Testis (tissue), 3 donors: ENCODE measurements around the gene EPS8L2. TPM values are rescaled to one million over a fixed set of nuclear protein-coding genes. Genes with fewer than 3 reads are reported as not detected.

Experiments
- DNase-seq: peaks from one replicate; pipeline ENCODE4 v3.0.0-alpha.2; 2019
- H3K27ac ChIP-seq, 2 donors: fragments of 200-600 bp; sonication (generic); one replicate each; pipeline ENCODE4 v1.5.1; 2019
- H3K27me3 ChIP-seq: fragments of 200-600 bp; sonication (generic); one replicate; pipeline ENCODE4 v1.5.1; 2019
- H3K36me3 ChIP-seq: fragments of 200-600 bp; sonication (generic); one replicate; pipeline ENCODE4 v1.5.1; 2017; ENCODE audit warnings: low read depth; ENCODE audit errors: missing control alignments
- H3K4me1 ChIP-seq: fragments of 200-600 bp; sonication (generic); one replicate; pipeline ENCODE4 v1.5.1; 2019
- H3K4me3 ChIP-seq, 2 donors: fragments of 200-600 bp; sonication (generic); one replicate each; pipeline ENCODE4 v1.5.1; 2017 to 2019
- H3K9me3 ChIP-seq: fragments of 200-600 bp; sonication (generic); one replicate; pipeline ENCODE4 v1.5.1; 2017
- CTCF ChIP-seq, 3 experiments: fragments of 450-650 bp in 2 of 3; fragments of 200-600 bp in 1 of 3; sonication (generic) in 1 of 3; IDR thresholded peaks; one replicate each; pipeline ENCODE4 v1.5.1; 2016 to 2019; ENCODE audit warnings: antibody characterized with exemption in 3 of 3, mild to moderate bottlenecking in 2 of 3, moderate library complexity in 1 of 3
- POLR2A ChIP-seq: fragments of 450-650 bp; IDR thresholded peaks from one replicate; pipeline ENCODE4 v1.6.1; 2017; ENCODE audit warnings: antibody characterized with exemption, mild to moderate bottlenecking, moderate library complexity
- WGBS, 2 donors: methylation state at CpG; one replicate each; pipeline ENCODE4 v1.1.5; 2018; 5-methylcytosine and 5-hydroxymethylcytosine counted together
- intact Hi-C: fragments of 100-400 bp; cut with DNase I; formaldehyde crosslinking; loops from one replicate; pipeline ENCODE4 v1.15.1; 2023; ENCODE audit warnings: low total_unique reads
- polyA plus RNA-seq: library from polyadenylated mRNA; stranded (reverse); fragments of 350-450 nt; fragmentation: Illumina TruSeq; extraction: RNeasy Lipid Tissue Mini Kit (QIAGEN cat#74804); gene quantifications from one replicate; pipeline ENCODE4 v1.2.3, GENCODE V29; 2014; ENCODE audit warnings: low read depth, low replicate concordance; ENCODE audit not compliant: insufficient read depth
- total RNA-seq, 2 donors: library from RNA; depleted of rRNA; stranded (reverse); fragments of >200 nt; gene quantifications; one replicate each; pipeline ENCODE4 v1.2.3, GENCODE V29; 2016

The EPS8L2 gene
- total and polyA plus RNA-seq, 3 donors from 2014 or later = 14.3 to 29.1 (median 27.3) TPM

GRCh38 chr11:774873-775592 lies 69.0 kb downstream of the EPS8L2 start:
- intact Hi-C loops = no loop called here
- H3K36me3 ChIP-seq = no peaks in the 10 kb centered on the region
- no peak for TF ChIP-seq POLR2A
- TF ChIP-seq CTCF (IDR thresholded peaks at IDR 0.05) = no peak
- no peak overlapping the region for H3K4me3 ChIP-seq
- H3K27me3 ChIP-seq = no peaks in the 10 kb centered on the region
- H3K27ac ChIP-seq = peak overlapping the region in 1 of 2 donors; percentile 24
- 61 to 87% methylated on average over 7 to 20 of the region's 20 CpGs for WGBS, 2 donors
- DNase-seq = no peak
- H3K9me3 ChIP-seq = no peaks in the 10 kb centered on the region
- peaks cover 30% of the 10 kb centered on the region for H3K4me1 ChIP-seq

GRCh38 chr11:776263-776560 lies 70.2 kb downstream of the EPS8L2 start:
- H3K27ac ChIP-seq = peak overlapping the region; percentile 14 to 82
- H3K4me3 ChIP-seq = peak overlapping the region; percentile 67 to 97
- H3K9me3 ChIP-seq = no peaks in the 10 kb centered on the region
- WGBS, 2 donors = 23% methylated on average over 10 to 11 of the region's 11 CpGs
- H3K36me3 ChIP-seq = no peaks in the 10 kb centered on the region
- peaks cover 30% of the 10 kb centered on the region for H3K4me1 ChIP-seq
- no peaks in the 10 kb centered on the region for H3K27me3 ChIP-seq
- no peak for DNase-seq
- intact Hi-C loops = no loop called here
- TF ChIP-seq POLR2A = no peak
- no peak for TF ChIP-seq CTCF (IDR thresholded peaks at IDR 0.05)

GRCh38 chr11:776561-777287 lies 70.7 kb downstream of the EPS8L2 start:
- peak; percentile 46 for DNase-seq
- no peaks in the 10 kb centered on the region for H3K27me3 ChIP-seq
- 1 to 2% methylated on average over 13 to 52 of the region's 65 CpGs for WGBS, 2 donors
- peak overlapping the region; percentile 67 to 97 for H3K4me3 ChIP-seq
- peaks cover 30% of the 10 kb centered on the region for H3K4me1 ChIP-seq
- TF ChIP-seq CTCF (IDR thresholded peaks at IDR 0.05) = no peak
- TF ChIP-seq POLR2A = no peak
- intact Hi-C loops = no loop called here
- peak overlapping the region; percentile 14 to 82 for H3K27ac ChIP-seq
- H3K36me3 ChIP-seq = no peaks in the 10 kb centered on the region
- H3K9me3 ChIP-seq = no peaks in the 10 kb centered on the region

Other genes with a start within 250 kb of the EPS8L2 start
- 100 to 1,000 TPM; 210 to 264 TPM for gene RNH1, start 199.0 kb upstream of the EPS8L2 start, total RNA-seq
- gene RNH1, start 199.0 kb upstream of the EPS8L2 start, polyA plus RNA-seq = 211 TPM
- 10 to 100 TPM; 35.1 to 49.7 TPM for gene HRAS, start 170.7 kb upstream of the EPS8L2 start, total RNA-seq
- gene HRAS, start 170.7 kb upstream of the EPS8L2 start, polyA plus RNA-seq = 31.4 TPM
- 10 to 100 TPM; 11.6 to 22.2 TPM for gene LRRC56, start 168.7 kb upstream of the EPS8L2 start, total RNA-seq
- 23.5 TPM for gene LRRC56, start 168.7 kb upstream of the EPS8L2 start, polyA plus RNA-seq
- gene LMNTD2, start 145.5 kb upstream of the EPS8L2 start, total RNA-seq = 10 to 100 TPM; 29.2 to 59.9 TPM
- 26.1 TPM for gene LMNTD2, start 145.5 kb upstream of the EPS8L2 start, polyA plus RNA-seq
- 10 to 100 TPM; 22.0 to 35.7 TPM for gene RASSF7, start 145.3 kb upstream of the EPS8L2 start, total RNA-seq
- gene RASSF7, start 145.3 kb upstream of the EPS8L2 start, polyA plus RNA-seq = 13.2 TPM
- gene PHRF1, start 129.8 kb upstream of the EPS8L2 start, total RNA-seq = 10 to 100 TPM; 62.9 to 74.4 TPM
- 30.2 TPM for gene PHRF1, start 129.8 kb upstream of the EPS8L2 start, polyA plus RNA-seq
- 10 to 100 TPM; 13.0 to 30.1 TPM for gene IRF7, start 90.3 kb upstream of the EPS8L2 start, total RNA-seq
- gene IRF7, start 90.3 kb upstream of the EPS8L2 start, polyA plus RNA-seq = 9.9 TPM
- gene CDHR5, start 81.3 kb upstream of the EPS8L2 start, total RNA-seq = under 1 TPM; 0.12 to 0.63 TPM
- 2.3 TPM for gene CDHR5, start 81.3 kb upstream of the EPS8L2 start, polyA plus RNA-seq
- gene SCT, start 79.0 kb upstream of the EPS8L2 start, total RNA-seq = 1 to 10 TPM; 3.4 to 9.3 TPM
- 1.5 TPM for gene SCT, start 79.0 kb upstream of the EPS8L2 start, polyA plus RNA-seq
- gene DRD4, start 69.0 kb upstream of the EPS8L2 start, total RNA-seq = 1 to 10 TPM; 2.0 to 3.3 TPM
- 1.5 TPM for gene DRD4, start 69.0 kb upstream of the EPS8L2 start, polyA plus RNA-seq
- 100 to 1,000 TPM in 1 of 2 donors, 10 to 100 TPM in 1; 82.5 to 116 TPM for gene DEAF1, start 11.0 kb upstream of the EPS8L2 start, total RNA-seq
- gene DEAF1, start 11.0 kb upstream of the EPS8L2 start, polyA plus RNA-seq = 47.9 TPM
- 10 to 100 TPM; 72.8 to 74.5 TPM for gene TMEM80, start 10.4 kb upstream of the EPS8L2 start, total RNA-seq
- 38.9 TPM for gene TMEM80, start 10.4 kb upstream of the EPS8L2 start, polyA plus RNA-seq
- 10 to 100 TPM; 84.8 to 88.1 TPM for gene TALDO1, start 41.2 kb downstream of the EPS8L2 start, total RNA-seq
- 86.6 TPM for gene TALDO1, start 41.2 kb downstream of the EPS8L2 start, polyA plus RNA-seq
- gene GATD1, start 71.3 kb downstream of the EPS8L2 start, total RNA-seq = 10 to 100 TPM; 80.9 to 84.2 TPM
- gene GATD1, start 71.3 kb downstream of the EPS8L2 start, polyA plus RNA-seq = 64.3 TPM
- 1 to 10 TPM; 1.0 to 2.1 TPM for gene CEND1, start 83.9 kb downstream of the EPS8L2 start, total RNA-seq
- gene CEND1, start 83.9 kb downstream of the EPS8L2 start, polyA plus RNA-seq = 0.50 TPM
- 10 to 100 TPM; 39.7 to 42.4 TPM for gene SLC25A22, start 92.0 kb downstream of the EPS8L2 start, total RNA-seq
- 25.1 TPM for gene SLC25A22, start 92.0 kb downstream of the EPS8L2 start, polyA plus RNA-seq
- 10 to 100 TPM; 50.7 to 59.3 TPM for gene PIDD1, start 99.0 kb downstream of the EPS8L2 start, total RNA-seq
- gene PIDD1, start 99.0 kb downstream of the EPS8L2 start, polyA plus RNA-seq = 17.6 TPM
- gene RPLP2, start 103.7 kb downstream of the EPS8L2 start, total RNA-seq = 100 to 1,000 TPM; 193 to 864 TPM
- 943 TPM for gene RPLP2, start 103.7 kb downstream of the EPS8L2 start, polyA plus RNA-seq
- 100 to 1,000 TPM in 1 of 2 donors, 10 to 100 TPM in 1; 96.7 to 108 TPM for gene PNPLA2, start 112.7 kb downstream of the EPS8L2 start, total RNA-seq
- gene PNPLA2, start 112.7 kb downstream of the EPS8L2 start, polyA plus RNA-seq = 86.7 TPM
- gene CRACR2B, start 121.7 kb downstream of the EPS8L2 start, total RNA-seq = 1 to 10 TPM; 6.5 to 7.4 TPM
- 4.9 TPM for gene CRACR2B, start 121.7 kb downstream of the EPS8L2 start, polyA plus RNA-seq
- 100 to 1,000 TPM; 108 to 195 TPM for gene CD151, start 126.7 kb downstream of the EPS8L2 start, total RNA-seq
- gene CD151, start 126.7 kb downstream of the EPS8L2 start, polyA plus RNA-seq = 201 TPM
- 10 to 100 TPM; 32.9 to 48.4 TPM for gene POLR2L, start 136.3 kb downstream of the EPS8L2 start, total RNA-seq
- gene POLR2L, start 136.3 kb downstream of the EPS8L2 start, polyA plus RNA-seq = 97.3 TPM
- gene TSPAN4, start 136.6 kb downstream of the EPS8L2 start, total RNA-seq = 10 to 100 TPM; 49.1 to 87.0 TPM
- gene TSPAN4, start 136.6 kb downstream of the EPS8L2 start, polyA plus RNA-seq = 47.2 TPM
- 100 to 1,000 TPM; 146 to 176 TPM for gene CHID1, start 204.6 kb downstream of the EPS8L2 start, total RNA-seq
- gene CHID1, start 204.6 kb downstream of the EPS8L2 start, polyA plus RNA-seq = 134 TPM
- gene AP2A2, start 219.6 kb downstream of the EPS8L2 start, total RNA-seq = 10 to 100 TPM; 82.0 to 95.0 TPM
- 106 TPM for gene AP2A2, start 219.6 kb downstream of the EPS8L2 start, polyA plus RNA-seq